HepG2 (cell line): Measurements from ENCODE around the gene PCBP1. TPM values are rescaled to one million over a fixed set of nuclear protein-coding genes. Genes with fewer than 3 reads are reported as not detected.
A peak's percentile ranks its signal among the peaks of the same experiment; 100 is the strongest.

Source experiments
- ATF1 ChIP-seq: IDR thresholded peaks from 2 replicates; pipeline ENCODE4 v1.6.1; 2016; ENCODE audit warnings: mild to moderate bottlenecking, control low read depth
- HIVEP1 ChIP-seq: sonication (generic); formaldehyde crosslinking; IDR thresholded peaks from 2 replicates; pipeline ENCODE4 v1.4.0; 2020; ENCODE audit warnings: mild to moderate bottlenecking, missing genetic modification reagents
- HNF1B ChIP-seq: sonication (generic); formaldehyde crosslinking; IDR thresholded peaks from 2 replicates; pipeline ENCODE4 v1.5.1; 2020; ENCODE audit warnings: mild to moderate bottlenecking, moderate library complexity, missing genetic modification reagents
- HNRNPL ChIP-seq: fragments of 200-400 bp; formaldehyde crosslinking; IDR thresholded peaks from 2 replicates; pipeline ENCODE4 v1.6.1; 2017; ENCODE audit warnings: mild to moderate bottlenecking, low read depth, low read length
- IKZF4 ChIP-seq: sonication (generic); formaldehyde crosslinking; IDR thresholded peaks from 2 replicates; pipeline ENCODE4 v1.5.1; 2020; ENCODE audit warnings: borderline replicate concordance, mild to moderate bottlenecking, low read depth, missing genetic modification reagents; ENCODE audit errors: not compliant biosample characterization
- JARID2 ChIP-seq: sonication (generic); formaldehyde crosslinking; IDR thresholded peaks from 2 replicates; pipeline ENCODE4 v1.8.1; 2023; ENCODE audit warnings: missing genetic modification reagents, inconsistent platforms; ENCODE audit not compliant: insufficient replicate concordance
- KDM5B ChIP-seq: sonication (generic); formaldehyde crosslinking; IDR thresholded peaks from 2 replicates; pipeline ENCODE4 v1.4.0; 2020; ENCODE audit warnings: missing genetic modification reagents, mild to moderate bottlenecking, borderline replicate concordance
- LCORL ChIP-seq, 2 experiments: fragments of 450-650 bp in 1 of 2; sonication (generic) in 1 of 2; formaldehyde crosslinking in 1 of 2; IDR thresholded peaks; 2 replicates each; pipeline versions ENCODE4 v1.5.0 to v1.6.1; 2017 to 2020; ENCODE audit warnings: antibody characterized with exemption in 1 of 2, missing genetic modification reagents in 1 of 2
- NCOR1 ChIP-seq: fragments of 200-600 bp; sonication (generic); IDR thresholded peaks from 2 replicates; pipeline ENCODE4 v1.7.0; 2017; ENCODE audit warnings: antibody characterized with exemption, low read length, borderline replicate concordance
- NFKB2 ChIP-seq: sonication (generic); formaldehyde crosslinking; IDR thresholded peaks from 2 replicates; pipeline ENCODE4 v1.4.0; 2020; ENCODE audit warnings: missing genetic modification reagents, borderline replicate concordance
- POLR2G ChIP-seq: fragments of 200-400 bp; formaldehyde crosslinking; IDR thresholded peaks from 2 replicates; pipeline ENCODE4 v1.6.1; 2018; ENCODE audit warnings: mild to moderate bottlenecking, low read depth, low read length, moderate library complexity
- PRPF4 ChIP-seq: fragments of 200-400 bp; formaldehyde crosslinking; IDR thresholded peaks from 2 replicates; pipeline ENCODE4 v1.6.1; 2016; ENCODE audit warnings: low read length, low read depth; ENCODE audit not compliant: poor library complexity, severe bottlenecking
- SP5 ChIP-seq: IDR thresholded peaks from 2 replicates; pipeline ENCODE4 v1.6.1; 2016; ENCODE audit warnings: low read depth, borderline replicate concordance
- YY1 ChIP-seq: IDR thresholded peaks from 2 replicates; pipeline ENCODE4 v1.6.1; 2011; ENCODE audit warnings: low read length, low read depth, moderate library complexity, mild to moderate bottlenecking; ENCODE audit not compliant: insufficient read depth, insufficient replicate concordance
- ZBTB20 ChIP-seq: sonication (generic); formaldehyde crosslinking; IDR thresholded peaks from 2 replicates; pipeline ENCODE4 v1.8.1; 2023; ENCODE audit warnings: missing genetic modification reagents, low read depth, mild to moderate bottlenecking, borderline replicate concordance
- ZNF10 ChIP-seq: sonication (generic); formaldehyde crosslinking; IDR thresholded peaks from 2 replicates; pipeline ENCODE4 v1.4.0; 2020; ENCODE audit warnings: mild to moderate bottlenecking, low read depth, missing genetic modification reagents, borderline replicate concordance
- ZNF235 ChIP-seq: sonication (generic); formaldehyde crosslinking; IDR thresholded peaks from 2 replicates; pipeline ENCODE4 v1.8.1; 2023; ENCODE audit warnings: mild to moderate bottlenecking, missing genetic modification reagents, borderline replicate concordance
- ZNF431 ChIP-seq: sonication (generic); formaldehyde crosslinking; IDR thresholded peaks from 2 replicates; pipeline ENCODE4 v1.9.0; 2022; ENCODE audit warnings: missing genetic modification reagents, low read depth, mild to moderate bottlenecking, borderline replicate concordance
- ZNF781 ChIP-seq: sonication (generic); formaldehyde crosslinking; IDR thresholded peaks from 2 replicates; pipeline ENCODE4 v1.5.1; 2020; ENCODE audit warnings: borderline replicate concordance, mild to moderate bottlenecking, missing genetic modification reagents; ENCODE audit errors: not compliant biosample characterization
- ZNF792 ChIP-seq: IDR thresholded peaks from 2 replicates; pipeline ENCODE4 v1.6.1; 2016
- ZNF879 ChIP-seq: sonication (generic); formaldehyde crosslinking; IDR thresholded peaks from 2 replicates; pipeline ENCODE4 v1.8.1; 2023; ENCODE audit warnings: missing genetic modification reagents
- polyA plus RNA-seq, 8 experiments: library from polyadenylated mRNA; depleted of rRNA in 3 of 8; stranded (reverse) in 7 of 8; unstranded in 1 of 8; fragments of >200 nt; fragmentation: Illumina TruSeq in 4 of 8; extraction: Trizol in 4 of 8; gene quantifications; 2 replicates each; pipeline versions ENCODE4 v1.2.1 to v1.2.3, GENCODE V29; 2011 to 2016; ENCODE audit warnings: low read depth in 4 of 8, missing spikeins in 1 of 8, mixed read lengths in 1 of 8; ENCODE audit not compliant: insufficient read depth in 1 of 8
- total RNA-seq, 5 experiments: library from RNA; depleted of rRNA; stranded (reverse); fragments of >200 nt; fragmentation: Illumina TruSeq; extraction: Trizol; gene quantifications; 2 replicates each; pipeline ENCODE4 v1.2.3, GENCODE V29; 2016; ENCODE audit warnings: low read depth in 1 of 5
- TF ChIP-seq, protein P1 (sequence below): fragments of 450-650 bp; IDR thresholded peaks from 2 replicates; pipeline ENCODE4 v1.6.1; 2017; ENCODE audit warnings: mild to moderate bottlenecking
- TF ChIP-seq, protein P2 (sequence below): sonication (generic); formaldehyde crosslinking; IDR thresholded peaks from 2 replicates; pipeline ENCODE4 v1.8.1; 2023; ENCODE audit warnings: missing genetic modification reagents, inconsistent platforms, borderline replicate concordance

PCBP1 gene
- total and polyA plus RNA-seq, 2 of the 13 experiments (the other 11 are each of a cell fraction or from before 2014, with no cell fraction given), result 32.0 to 137 TPM

DNA sequence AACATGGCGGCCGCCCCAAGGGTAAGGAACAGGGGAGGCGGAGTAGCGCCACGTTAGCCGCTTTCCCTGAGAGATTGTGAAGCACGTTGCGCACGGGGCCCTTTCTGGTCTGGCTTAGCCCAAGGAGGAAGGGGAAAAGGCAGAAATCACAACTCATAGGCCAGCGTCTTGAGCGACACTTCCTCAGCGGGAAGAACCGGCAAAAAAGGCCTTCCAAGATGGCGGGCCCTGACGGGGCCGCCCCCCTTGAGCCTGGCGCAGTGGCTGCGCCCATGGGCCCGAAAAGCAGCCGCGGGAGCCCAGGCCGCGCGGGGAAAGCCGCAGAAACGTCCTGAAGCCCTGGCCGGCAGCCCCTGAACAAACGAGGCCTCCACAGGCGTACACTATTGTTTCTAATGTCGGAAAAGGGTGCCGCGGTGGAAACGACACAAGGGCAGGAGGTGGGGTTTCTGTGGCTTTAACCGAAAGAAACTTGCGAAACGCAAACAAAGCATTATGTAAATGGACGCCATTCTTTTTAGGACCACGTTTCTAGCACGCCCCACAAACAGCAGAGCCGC lies 919 bp upstream of the PCBP1 start (continued):
- TF ChIP-seq, protein P1, sequence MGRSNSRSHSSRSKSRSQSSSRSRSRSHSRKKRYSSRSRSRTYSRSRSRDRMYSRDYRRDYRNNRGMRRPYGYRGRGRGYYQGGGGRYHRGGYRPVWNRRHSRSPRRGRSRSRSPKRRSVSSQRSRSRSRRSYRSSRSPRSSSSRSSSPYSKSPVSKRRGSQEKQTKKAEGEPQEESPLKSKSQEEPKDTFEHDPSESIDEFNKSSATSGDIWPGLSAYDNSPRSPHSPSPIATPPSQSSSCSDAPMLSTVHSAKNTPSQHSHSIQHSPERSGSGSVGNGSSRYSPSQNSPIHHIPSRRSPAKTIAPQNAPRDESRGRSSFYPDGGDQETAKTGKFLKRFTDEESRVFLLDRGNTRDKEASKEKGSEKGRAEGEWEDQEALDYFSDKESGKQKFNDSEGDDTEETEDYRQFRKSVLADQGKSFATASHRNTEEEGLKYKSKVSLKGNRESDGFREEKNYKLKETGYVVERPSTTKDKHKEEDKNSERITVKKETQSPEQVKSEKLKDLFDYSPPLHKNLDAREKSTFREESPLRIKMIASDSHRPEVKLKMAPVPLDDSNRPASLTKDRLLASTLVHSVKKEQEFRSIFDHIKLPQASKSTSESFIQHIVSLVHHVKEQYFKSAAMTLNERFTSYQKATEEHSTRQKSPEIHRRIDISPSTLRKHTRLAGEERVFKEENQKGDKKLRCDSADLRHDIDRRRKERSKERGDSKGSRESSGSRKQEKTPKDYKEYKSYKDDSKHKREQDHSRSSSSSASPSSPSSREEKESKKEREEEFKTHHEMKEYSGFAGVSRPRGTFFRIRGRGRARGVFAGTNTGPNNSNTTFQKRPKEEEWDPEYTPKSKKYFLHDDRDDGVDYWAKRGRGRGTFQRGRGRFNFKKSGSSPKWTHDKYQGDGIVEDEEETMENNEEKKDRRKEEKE, result no peak
- TF ChIP-seq ZNF792 (CRISPR knock-in tag) (peak; percentile 83), ZNF879 (CRISPR knock-in tag) (peak; percentile 83), ZNF10 (CRISPR knock-in tag) (no peak), KDM5B (CRISPR knock-in tag) (peak; percentile 89; the same call in 1 of the 2 replicates), LCORL (IDR thresholded peaks at IDR 0.05) (no peak; the same call in 1 of the 2 replicates), LCORL (CRISPR knock-in tag; IDR thresholded peaks at IDR 0.05) (peak; percentile 83), SP5 (peak; percentile 87), PRPF4 (no peak), ZNF235 (CRISPR knock-in tag) (no peak), NFKB2 (peak; percentile 94; the same call in 1 of the 2 replicates), NCOR1 (no peak), ZNF431 (CRISPR knock-in tag) (no peak), JARID2 (no peak), IKZF4 (peak; percentile 93), ZBTB20 (CRISPR knock-in tag) (peak; percentile 74; the same call in 1 of the 2 replicates), HNRNPL (peak; percentile 90), YY1 (peak; percentile 98), POLR2G (peak; percentile 90), HNF1B (CRISPR knock-in tag) (peak; percentile 70), ATF1 (CRISPR knock-in tag) (peak; percentile 5; the same call in 1 of the 2 replicates), HIVEP1 (CRISPR knock-in tag) (peak; percentile 90), ZNF781 (CRISPR knock-in tag) (peak; percentile 95)
- TF ChIP-seq, protein P2, sequence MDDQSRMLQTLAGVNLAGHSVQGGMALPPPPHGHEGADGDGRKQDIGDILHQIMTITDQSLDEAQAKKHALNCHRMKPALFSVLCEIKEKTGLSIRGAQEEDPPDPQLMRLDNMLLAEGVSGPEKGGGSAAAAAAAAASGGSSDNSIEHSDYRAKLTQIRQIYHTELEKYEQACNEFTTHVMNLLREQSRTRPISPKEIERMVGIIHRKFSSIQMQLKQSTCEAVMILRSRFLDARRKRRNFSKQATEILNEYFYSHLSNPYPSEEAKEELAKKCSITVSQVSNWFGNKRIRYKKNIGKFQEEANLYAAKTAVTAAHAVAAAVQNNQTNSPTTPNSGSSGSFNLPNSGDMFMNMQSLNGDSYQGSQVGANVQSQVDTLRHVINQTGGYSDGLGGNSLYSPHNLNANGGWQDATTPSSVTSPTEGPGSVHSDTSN (CRISPR knock-in tag), result 0 out of 2 replicates have a peak, but pooled peaks have one; percentile 25
